K562 (cell line): Measurements from ENCODE around the gene TGFBR2. TPM values are rescaled to one million over a fixed set of nuclear protein-coding genes. Genes with fewer than 3 reads are reported as not detected.

Source experiments
- DDX20 ChIP-seq: fragments of 450-650 bp; IDR thresholded peaks from 2 replicates; pipeline ENCODE4 v1.6.1; 2016; ENCODE audit warnings: missing genetic modification characterization, low read depth, mild to moderate bottlenecking, missing compliant biosample characterization, moderate library complexity
- DPF2 ChIP-seq: fragments of 450-650 bp; IDR thresholded peaks from 2 replicates; pipeline ENCODE4 v1.6.1; 2016
- GABPB1 ChIP-seq: sonication (generic); formaldehyde crosslinking; IDR thresholded peaks from 2 replicates; pipeline ENCODE4 v1.8.0; 2022; ENCODE audit warnings: mild to moderate bottlenecking, missing genetic modification reagents
- GATAD2B ChIP-seq: fragments of 450-650 bp; IDR thresholded peaks from 2 replicates; pipeline ENCODE4 v1.6.1; 2017; ENCODE audit warnings: mild to moderate bottlenecking, borderline replicate concordance
- GTF2A2 ChIP-seq: IDR thresholded peaks from 2 replicates; pipeline ENCODE4 v1.6.1; 2016; ENCODE audit warnings: mild to moderate bottlenecking, missing genetic modification characterization, missing compliant biosample characterization
- GTF2E2 ChIP-seq: fragments of 200-800 bp; sonication (Bioruptor generic); IDR thresholded peaks from 2 replicates; pipeline ENCODE4 v1.6.1; 2016; ENCODE audit warnings: missing genetic modification characterization, missing compliant biosample characterization
- KDM5B ChIP-seq: fragments of 200-600 bp; sonication (generic); IDR thresholded peaks from 2 replicates; pipeline ENCODE4 v1.6.1; 2012; ENCODE audit warnings: low read depth, mild to moderate bottlenecking, moderate library complexity, low read length, control low read depth, inconsistent platforms; ENCODE audit not compliant: insufficient replicate concordance
- NFYB ChIP-seq: IDR thresholded peaks from 2 replicates; pipeline ENCODE4 v1.6.1; 2011; ENCODE audit warnings: mild to moderate bottlenecking, moderate library complexity; ENCODE audit not compliant: insufficient read length; ENCODE audit errors: extremely low read depth
- SFPQ ChIP-seq: fragments of 200-400 bp; formaldehyde crosslinking; IDR thresholded peaks from 2 replicates; pipeline ENCODE4 v1.6.1; 2017; ENCODE audit warnings: mild to moderate bottlenecking, low read depth, low read length, moderate library complexity
- SREBF1 ChIP-seq: fragments of 150-350 bp; IDR thresholded peaks from 2 replicates; pipeline ENCODE4 v1.6.1; 2014; ENCODE audit warnings: antibody characterized with exemption, low read depth, low read length, borderline replicate concordance
- ZNF384 ChIP-seq: IDR thresholded peaks from 2 replicates; pipeline ENCODE4 v1.6.1; 2012; ENCODE audit warnings: low read depth, low read length, improper control_type of control experiment
- ZNF551 ChIP-seq: fragments of 250-450 bp; sonication (Bioruptor Pico); IDR thresholded peaks from 2 replicates; pipeline ENCODE4 v1.5.0; 2021; ENCODE audit warnings: mild to moderate bottlenecking, moderate library complexity
- ZNF584 ChIP-seq: fragments of 200-800 bp; sonication (Bioruptor generic); IDR thresholded peaks from 2 replicates; pipeline ENCODE4 v1.6.1; 2016; ENCODE audit warnings: low read depth, mild to moderate bottlenecking, missing genetic modification characterization, missing compliant biosample characterization
- polyA plus RNA-seq, 8 experiments: library from polyadenylated mRNA; depleted of rRNA in 4 of 8; stranded (reverse) in 5 of 8; unstranded in 3 of 8; fragments of >200 nt; fragmentation: Nextera tagmentation in 2 of 8; fragmentation: Illumina TruSeq in 1 of 8; extraction: Ambion mirVana in 2 of 8; extraction: Trizol in 1 of 8; gene quantifications; 2 replicates each; pipeline versions ENCODE4 v1.2.1 to v1.2.3, GENCODE V29; 2011 to 2014; ENCODE audit warnings: inconsistent platforms in 1 of 8, missing spikeins in 1 of 8
- total RNA-seq, 7 experiments: library from RNA; depleted of rRNA in 6 of 7; stranded (reverse); fragments of >200 nt in 6 of 7; fragmentation: Illumina TruSeq in 2 of 7; extraction: Trizol in 2 of 7; gene quantifications; 2 replicates each; pipeline versions ENCODE4 v1.2.1 to v1.2.3, GENCODE V29; 2011 to 2021; ENCODE audit warnings: low replicate concordance in 1 of 7
- TF ChIP-seq, protein P1 (sequence below): sonication (generic); formaldehyde crosslinking; IDR thresholded peaks from 2 replicates; pipeline ENCODE4 v1.8.0; 2023; ENCODE audit warnings: missing genetic modification reagents, mild to moderate bottlenecking, borderline replicate concordance
- TF ChIP-seq, protein P2 (sequence below): fragments of 150-350 bp; conservative IDR thresholded peaks from 2 replicates; pipeline ENCODE4 v1.6.1; 2014; ENCODE audit warnings: low read length
- TF ChIP-seq, protein P3 (sequence below): IDR thresholded peaks from 2 replicates; pipeline ENCODE4 v1.6.1; 2011; ENCODE audit not compliant: insufficient read length; ENCODE audit errors: extremely low read depth

The TGFBR2 gene
- total and polyA plus RNA-seq, 9 of the 15 experiments (the other 6 are each of a cell fraction or from before 2014, with no cell fraction given), result 0.11 to 0.84 (median 0.24) TPM

GRCh38 chr3:30698549-30698948, 92.1 kb downstream of the TGFBR2 start (continued):
- TF ChIP-seq, protein P1, sequence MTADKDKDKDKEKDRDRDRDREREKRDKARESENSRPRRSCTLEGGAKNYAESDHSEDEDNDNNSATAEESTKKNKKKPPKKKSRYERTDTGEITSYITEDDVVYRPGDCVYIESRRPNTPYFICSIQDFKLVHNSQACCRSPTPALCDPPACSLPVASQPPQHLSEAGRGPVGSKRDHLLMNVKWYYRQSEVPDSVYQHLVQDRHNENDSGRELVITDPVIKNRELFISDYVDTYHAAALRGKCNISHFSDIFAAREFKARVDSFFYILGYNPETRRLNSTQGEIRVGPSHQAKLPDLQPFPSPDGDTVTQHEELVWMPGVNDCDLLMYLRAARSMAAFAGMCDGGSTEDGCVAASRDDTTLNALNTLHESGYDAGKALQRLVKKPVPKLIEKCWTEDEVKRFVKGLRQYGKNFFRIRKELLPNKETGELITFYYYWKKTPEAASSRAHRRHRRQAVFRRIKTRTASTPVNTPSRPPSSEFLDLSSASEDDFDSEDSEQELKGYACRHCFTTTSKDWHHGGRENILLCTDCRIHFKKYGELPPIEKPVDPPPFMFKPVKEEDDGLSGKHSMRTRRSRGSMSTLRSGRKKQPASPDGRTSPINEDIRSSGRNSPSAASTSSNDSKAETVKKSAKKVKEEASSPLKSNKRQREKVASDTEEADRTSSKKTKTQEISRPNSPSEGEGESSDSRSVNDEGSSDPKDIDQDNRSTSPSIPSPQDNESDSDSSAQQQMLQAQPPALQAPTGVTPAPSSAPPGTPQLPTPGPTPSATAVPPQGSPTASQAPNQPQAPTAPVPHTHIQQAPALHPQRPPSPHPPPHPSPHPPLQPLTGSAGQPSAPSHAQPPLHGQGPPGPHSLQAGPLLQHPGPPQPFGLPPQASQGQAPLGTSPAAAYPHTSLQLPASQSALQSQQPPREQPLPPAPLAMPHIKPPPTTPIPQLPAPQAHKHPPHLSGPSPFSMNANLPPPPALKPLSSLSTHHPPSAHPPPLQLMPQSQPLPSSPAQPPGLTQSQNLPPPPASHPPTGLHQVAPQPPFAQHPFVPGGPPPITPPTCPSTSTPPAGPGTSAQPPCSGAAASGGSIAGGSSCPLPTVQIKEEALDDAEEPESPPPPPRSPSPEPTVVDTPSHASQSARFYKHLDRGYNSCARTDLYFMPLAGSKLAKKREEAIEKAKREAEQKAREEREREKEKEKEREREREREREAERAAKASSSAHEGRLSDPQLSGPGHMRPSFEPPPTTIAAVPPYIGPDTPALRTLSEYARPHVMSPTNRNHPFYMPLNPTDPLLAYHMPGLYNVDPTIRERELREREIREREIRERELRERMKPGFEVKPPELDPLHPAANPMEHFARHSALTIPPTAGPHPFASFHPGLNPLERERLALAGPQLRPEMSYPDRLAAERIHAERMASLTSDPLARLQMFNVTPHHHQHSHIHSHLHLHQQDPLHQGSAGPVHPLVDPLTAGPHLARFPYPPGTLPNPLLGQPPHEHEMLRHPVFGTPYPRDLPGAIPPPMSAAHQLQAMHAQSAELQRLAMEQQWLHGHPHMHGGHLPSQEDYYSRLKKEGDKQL (CRISPR knock-in tag), result no peak
- TF ChIP-seq GATAD2B (no peak), DPF2 (no peak), ZNF584 (no peak), GTF2A2 (tag) (no peak), NFYB (no peak), SFPQ (no peak), KDM5B (no peak), ZNF384 (no peak), SREBF1 (no peak), DDX20 (tag) (no peak), ZNF551 (no peak), GABPB1 (CRISPR knock-in tag) (no peak), GTF2E2 (no peak)
- TF ChIP-seq, protein P2, sequence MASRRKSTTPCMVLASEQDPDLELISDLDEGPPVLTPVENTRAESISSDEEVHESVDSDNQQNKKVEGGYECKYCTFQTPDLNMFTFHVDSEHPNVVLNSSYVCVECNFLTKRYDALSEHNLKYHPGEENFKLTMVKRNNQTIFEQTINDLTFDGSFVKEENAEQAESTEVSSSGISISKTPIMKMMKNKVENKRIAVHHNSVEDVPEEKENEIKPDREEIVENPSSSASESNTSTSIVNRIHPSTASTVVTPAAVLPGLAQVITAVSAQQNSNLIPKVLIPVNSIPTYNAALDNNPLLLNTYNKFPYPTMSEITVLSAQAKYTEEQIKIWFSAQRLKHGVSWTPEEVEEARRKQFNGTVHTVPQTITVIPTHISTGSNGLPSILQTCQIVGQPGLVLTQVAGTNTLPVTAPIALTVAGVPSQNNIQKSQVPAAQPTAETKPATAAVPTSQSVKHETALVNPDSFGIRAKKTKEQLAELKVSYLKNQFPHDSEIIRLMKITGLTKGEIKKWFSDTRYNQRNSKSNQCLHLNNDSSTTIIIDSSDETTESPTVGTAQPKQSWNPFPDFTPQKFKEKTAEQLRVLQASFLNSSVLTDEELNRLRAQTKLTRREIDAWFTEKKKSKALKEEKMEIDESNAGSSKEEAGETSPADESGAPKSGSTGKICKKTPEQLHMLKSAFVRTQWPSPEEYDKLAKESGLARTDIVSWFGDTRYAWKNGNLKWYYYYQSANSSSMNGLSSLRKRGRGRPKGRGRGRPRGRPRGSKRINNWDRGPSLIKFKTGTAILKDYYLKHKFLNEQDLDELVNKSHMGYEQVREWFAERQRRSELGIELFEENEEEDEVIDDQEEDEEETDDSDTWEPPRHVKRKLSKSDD, result no peak
- TF ChIP-seq, protein P3, sequence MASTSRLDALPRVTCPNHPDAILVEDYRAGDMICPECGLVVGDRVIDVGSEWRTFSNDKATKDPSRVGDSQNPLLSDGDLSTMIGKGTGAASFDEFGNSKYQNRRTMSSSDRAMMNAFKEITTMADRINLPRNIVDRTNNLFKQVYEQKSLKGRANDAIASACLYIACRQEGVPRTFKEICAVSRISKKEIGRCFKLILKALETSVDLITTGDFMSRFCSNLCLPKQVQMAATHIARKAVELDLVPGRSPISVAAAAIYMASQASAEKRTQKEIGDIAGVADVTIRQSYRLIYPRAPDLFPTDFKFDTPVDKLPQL, result no peak
